HG03521 (cell line): Measurements from ENCODE around the gene NUP37.

Source experiments
- ATAC-seq: cut with Tn5 transposase; IDR thresholded peaks from one replicate; pipeline ENCODE4 v1.9.1; 2021; ENCODE audit warnings: mild to moderate bottlenecking, moderate library complexity; ENCODE audit not compliant: unreplicated experiment

Gene NUP37

DNA sequence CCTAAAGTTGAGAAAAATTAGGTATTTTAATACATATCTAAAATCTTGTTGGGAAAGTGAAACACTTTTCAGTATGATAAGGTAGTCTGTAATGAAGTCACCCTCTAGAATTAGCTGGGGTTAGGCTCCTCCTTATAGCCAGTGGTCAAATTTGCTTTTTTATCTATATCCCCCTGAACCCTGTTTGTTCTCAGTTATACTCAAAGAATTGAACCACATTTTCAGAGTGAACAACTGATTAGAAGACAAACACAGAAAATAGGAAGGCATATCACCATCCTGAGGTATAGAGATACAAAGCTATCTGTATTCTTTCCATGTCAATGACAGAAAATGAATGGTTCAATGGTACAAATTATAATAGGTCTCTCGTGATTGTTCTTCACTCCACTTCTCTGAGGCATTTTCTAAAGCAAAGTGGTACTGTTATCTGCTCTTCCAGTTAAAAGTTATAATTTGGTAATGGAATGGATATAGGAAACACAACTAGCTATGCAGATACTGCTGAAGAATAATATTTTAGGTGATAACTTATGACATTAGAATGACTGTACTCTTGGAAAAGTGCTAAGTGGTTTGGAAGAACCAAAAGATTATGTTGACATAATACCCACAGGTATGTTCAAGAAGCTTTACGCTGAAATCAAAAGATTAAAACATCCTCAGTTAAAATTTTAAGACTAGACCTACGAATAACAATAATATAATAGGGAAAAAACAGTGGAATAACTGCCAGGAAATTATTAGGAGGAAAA lies 85.7 kb downstream of the NUP37 start:
- no peak for ATAC-seq

DNA sequence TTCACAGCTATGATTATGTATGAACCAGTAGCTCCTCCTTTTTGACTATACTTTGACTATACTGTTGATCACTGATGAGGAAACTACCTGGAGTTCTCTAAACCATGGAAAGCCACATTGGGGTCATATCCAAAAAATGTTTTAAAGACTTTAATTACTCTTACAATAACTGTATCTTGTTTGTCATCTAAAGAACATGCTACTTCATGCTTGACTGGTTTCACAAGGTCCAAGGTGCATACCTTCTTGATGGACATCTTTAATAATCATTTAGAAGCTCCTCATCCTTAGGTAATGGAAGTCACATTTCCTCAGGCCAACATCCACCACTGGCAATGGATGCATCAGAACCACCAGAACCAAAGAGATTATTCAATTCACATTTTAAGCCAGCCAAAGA lies 88.1 kb downstream of the NUP37 start:
- no peak for ATAC-seq

DNA sequence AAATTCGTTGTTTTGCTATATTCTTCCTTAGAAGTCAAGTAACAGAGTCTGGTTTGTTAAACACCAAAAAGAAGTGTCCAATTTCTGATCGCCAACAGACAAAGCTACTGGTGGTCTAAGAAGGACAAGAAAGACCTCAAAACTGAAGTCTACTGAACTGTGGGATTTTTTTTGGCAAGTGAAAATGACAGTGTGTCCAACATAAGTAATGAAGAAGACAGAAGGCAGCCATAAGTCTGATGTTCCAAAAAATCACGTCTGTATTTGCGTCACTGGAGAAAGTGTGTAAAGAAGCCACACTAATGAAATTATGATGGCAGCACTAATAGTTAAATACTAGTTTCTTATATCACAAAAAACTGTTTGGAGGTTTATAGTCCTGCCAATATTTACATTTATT lies 90.8 kb downstream of the NUP37 start:
- ATAC-seq: no peak

DNA sequence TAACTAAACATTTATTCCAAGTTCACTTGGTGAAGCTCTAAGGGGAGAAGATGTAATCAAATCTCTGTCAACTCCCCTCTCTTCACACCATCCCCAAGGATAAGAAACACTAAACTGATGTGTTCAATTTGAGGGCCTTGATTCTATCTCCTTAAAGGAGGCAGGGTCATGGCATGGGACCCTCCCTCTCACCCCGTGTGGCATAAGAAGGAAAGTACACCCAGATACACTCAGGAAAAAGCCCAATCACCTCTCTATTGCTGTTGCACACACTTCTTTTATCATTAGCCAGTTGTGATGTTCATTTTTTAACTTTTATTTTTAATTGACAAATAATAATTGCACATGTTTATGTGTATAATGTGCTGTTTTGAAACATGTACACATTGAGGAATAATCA lies 93.2 kb downstream of the NUP37 start:
- ATAC-seq: no peak

DNA sequence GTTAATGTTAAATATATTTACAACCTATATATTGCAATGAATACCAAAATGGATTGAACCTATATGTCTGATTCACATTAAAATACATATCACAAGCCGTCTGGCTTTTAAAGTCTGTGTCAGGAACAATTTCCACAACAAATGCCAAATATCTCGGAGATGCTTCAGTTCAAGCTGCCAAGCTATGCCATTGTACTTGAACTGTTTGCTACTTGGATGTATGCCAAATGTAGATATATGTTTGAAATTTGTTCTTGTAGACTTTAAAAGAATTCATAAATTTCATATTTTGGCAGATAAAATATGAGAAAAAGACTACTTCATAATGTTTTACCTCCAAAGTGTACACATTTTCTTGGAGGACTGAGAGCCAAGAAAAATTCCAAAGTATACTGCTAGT lies 95.1 kb downstream of the NUP37 start:
- ATAC-seq: no peak

DNA sequence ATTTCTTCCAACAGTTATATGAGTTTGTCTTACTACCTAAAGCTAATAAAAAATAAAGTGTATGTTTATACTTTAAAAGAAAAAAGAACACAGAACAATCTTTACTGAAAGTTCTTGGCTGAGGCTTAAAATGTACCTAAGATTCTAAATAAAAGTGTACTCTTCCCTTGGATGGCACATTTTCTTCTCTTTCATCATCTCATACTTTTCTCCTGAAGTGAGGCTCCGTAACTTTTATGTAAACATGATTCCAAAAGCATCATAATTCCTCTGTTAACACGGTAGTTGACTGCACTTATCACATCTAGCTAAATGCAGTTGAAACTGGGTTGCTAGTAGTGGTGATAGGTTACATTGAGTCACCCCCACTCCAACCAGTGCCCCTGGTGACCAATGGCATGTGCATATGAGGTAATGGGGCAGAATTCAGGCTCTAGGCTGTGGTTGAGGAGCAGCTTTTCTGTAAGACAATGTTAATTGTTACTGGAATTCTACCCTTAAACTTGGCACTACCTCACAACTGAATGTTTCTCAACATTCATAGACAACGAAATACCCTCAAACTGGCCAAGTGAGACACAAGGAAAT lies 96.5 kb downstream of the NUP37 start:
- ATAC-seq: no peak
